SK-N-SH (cell line): ENCODE results near the gene WDCP.
"Not testable (repeated sequence)": the region's sequence is repeated elsewhere in the genome, so short reads cannot be mapped to it uniquely, and the experiment has no call there.

Source experiments
- CTCF ChIP-seq: fragments of 200-600 bp; sonication (generic); IDR thresholded peaks from 2 replicates; pipeline ENCODE4 v1.6.1; 2017; ENCODE audit warnings: antibody characterized with exemption, mild to moderate bottlenecking, moderate library complexity
- FOSL2 ChIP-seq: IDR thresholded peaks from 2 replicates; pipeline ENCODE4 v1.4.0; 2012; ENCODE audit warnings: low read depth, mild to moderate bottlenecking, moderate library complexity, borderline replicate concordance
- NFIC ChIP-seq: IDR thresholded peaks from 2 replicates; pipeline ENCODE4 v1.4.0; 2012; ENCODE audit warnings: borderline replicate concordance
- REST ChIP-seq: IDR thresholded peaks from 2 replicates; pipeline ENCODE4 v1.6.1; 2012; ENCODE audit warnings: mild to moderate bottlenecking, low read depth, low read length, moderate library complexity
- TAF1 ChIP-seq: IDR thresholded peaks from 2 replicates; pipeline ENCODE4 v1.6.1; 2012; ENCODE audit warnings: low read depth, mild to moderate bottlenecking, low read length, moderate library complexity, borderline replicate concordance
- TEAD4 ChIP-seq: IDR thresholded peaks from 2 replicates; pipeline ENCODE4 v1.4.0; 2012; ENCODE audit warnings: mild to moderate bottlenecking, borderline replicate concordance; ENCODE audit not compliant: insufficient read depth

GRCh38 chr2:24093270-24093669 is 46.1 kb upstream of the WDCP start:
- not testable (repeated sequence) for TF ChIP-seq CTCF, FOSL2, NFIC, REST, TAF1, TEAD4
